H4 (cell line): ENCODE results near the gene PITX1. TPM values are rescaled to one million over a fixed set of nuclear protein-coding genes. Genes with fewer than 3 reads are reported as not detected.

Experiments
- total RNA-seq: library from RNA; depleted of rRNA; stranded (reverse); fragments of >200 nt; shearing (Covaris generic); gene quantifications from 2 replicates; pipeline ENCODE4 v1.2.3, GENCODE V29; 2014; rRNA removed

The PITX1 gene
- total RNA-seq, 1 experiment from 2014 or later: 27.0 TPM

Other genes with a start within 250 kb of the PITX1 start
- 28.5 and 41.4 TPM in 2 replicates for gene C5orf24, start 188.3 kb downstream of the PITX1 start, total RNA-seq
- gene TXNDC15, start 159.9 kb downstream of the PITX1 start, total RNA-seq: 107 and 129 TPM in 2 replicates
- 7.6 and 9.9 TPM in 2 replicates for gene PCBD2, start 129.1 kb downstream of the PITX1 start, total RNA-seq
- 0.08 TPM in 1 of 2 replicates, not detected in the other for gene CATSPER3, start 66.3 kb downstream of the PITX1 start, total RNA-seq